GM12878 (cell line): ENCODE results near the gene CCL15. TPM values are rescaled to one million over a fixed set of nuclear protein-coding genes. Genes with fewer than 3 reads are reported as not detected.

Experiments
- ATAC-seq: fragments of 200-7000 bp; cut with Tn5 transposase; 3 replicates; pipeline ENCODE4 v1.9.1; 2020; ENCODE audit warnings: mild to moderate bottlenecking, moderate library complexity
- BruUV-seq: library from RNA; stranded (reverse); fragments of 400-500 nt; replicated peaks from 2 replicates; lab custom pipeline; 2021; lab: Mats Ljungman, UMichigan
- CTCF ChIA-PET: fragments of 300-600 bp; sonication (Branson Sonifier 250); formaldehyde crosslinking; extraction: SDS; loops from one replicate; lab custom pipeline; 2021; ENCODE audit warnings: inconsistent platforms; lab: Yijun Ruan, JAX
- POLR2A ChIA-PET: fragments of 350-600 bp; formaldehyde crosslinking; extraction: SDS; loops from one replicate; lab custom pipeline; 2021; ENCODE audit warnings: inconsistent platforms; lab: Charles Lee
- RAD21 ChIA-PET: fragments of 300-600 bp; sonication (Branson Sonifier 250); formaldehyde crosslinking; loops from one replicate; lab custom pipeline; 2023; ENCODE audit warnings: antibody characterized with exemption; ENCODE audit not compliant: unreplicated experiment; lab: Charles Lee
- SMC1A ChIA-PET: fragments of 300-600 bp; sonication (Branson Sonifier 250); formaldehyde crosslinking; loops from one replicate; lab custom pipeline; 2023; ENCODE audit not compliant: unreplicated experiment, uncharacterized antibody; lab: Charles Lee
- DNase-seq: peaks from one replicate; pipeline ENCODE4 v3.0.0-alpha.2; 2011; ENCODE audit warnings: low read depth, low spot score
- FAIRE-seq: peaks from 3 replicates; lab custom pipeline; 2011; peaks lifted over from hg19 to GRCh38; lab: Jason Lieb, UNC
- H2AFZ ChIP-seq: 2 replicates; pipeline ENCODE4 v1.6.0; 2011; ENCODE audit warnings: low read depth, low read length, control low read depth; ENCODE audit not compliant: control insufficient read depth
- H3K27ac ChIP-seq: 2 replicates; pipeline ENCODE4 v1.5.1; 2011; ENCODE audit warnings: control low read depth; ENCODE audit not compliant: control insufficient read depth, insufficient read depth
- H3K27me3 ChIP-seq, 2 experiments: replicated peaks in 1 of 2; 2 replicates each; pipeline versions ENCODE4 v1.6.0 to v1.6.1; 2011; ENCODE audit warnings: low read length in 1 of 2; ENCODE audit not compliant: control insufficient read depth in 2 of 2, insufficient read depth in 2 of 2
- H3K36me3 ChIP-seq, 2 experiments: 2 replicates each; pipeline ENCODE4 v1.5.1; 2011; ENCODE audit warnings: low read length in 1 of 2; ENCODE audit not compliant: control insufficient read depth in 2 of 2, insufficient read depth in 2 of 2
- H3K4me1 ChIP-seq: 2 replicates; pipeline ENCODE4 v1.6.1; 2011; ENCODE audit warnings: mild to moderate bottlenecking, low read length, moderate library complexity, mixed read lengths; ENCODE audit not compliant: control insufficient read depth, insufficient read depth
- H3K4me2 ChIP-seq: 2 replicates; pipeline ENCODE4 v1.6.0; 2011; ENCODE audit warnings: control low read depth; ENCODE audit not compliant: control insufficient read depth, insufficient read depth
- H3K4me3 ChIP-seq: fragments of 200-600 bp; sonication (generic); 2 replicates; pipeline ENCODE4 v1.5.1; 2016
- H3K79me2 ChIP-seq: 2 replicates; pipeline ENCODE4 v1.6.0; 2011; ENCODE audit warnings: low read length; ENCODE audit not compliant: control insufficient read depth, insufficient read depth
- H3K9ac ChIP-seq: 2 replicates; pipeline ENCODE4 v1.8.0; 2011; ENCODE audit warnings: low read length, control low read depth, mixed read lengths; ENCODE audit not compliant: control insufficient read depth, insufficient read depth
- H3K9me3 ChIP-seq: replicated peaks from 3 replicates; pipeline ENCODE4 v1.5.1; 2011; ENCODE audit warnings: mild to moderate bottlenecking, low read length; ENCODE audit not compliant: control insufficient read depth, insufficient read depth
- H4K20me1 ChIP-seq: 2 replicates; pipeline ENCODE4 v1.6.0; 2011; ENCODE audit not compliant: control insufficient read depth, insufficient read depth
- BMI1 ChIP-seq: fragments of 450-650 bp; IDR thresholded peaks from 2 replicates; pipeline ENCODE4 v1.6.1; 2016; ENCODE audit warnings: mild to moderate bottlenecking, moderate library complexity, borderline replicate concordance
- CUX1 ChIP-seq: IDR thresholded peaks from 2 replicates; pipeline ENCODE4 v1.6.1; 2012; ENCODE audit warnings: improper control_type of control experiment, low read depth, low read length; ENCODE audit not compliant: insufficient replicate concordance
- DPF2 ChIP-seq: fragments of 450-650 bp; IDR thresholded peaks from 2 replicates; pipeline ENCODE4 v1.6.1; 2017; ENCODE audit warnings: mild to moderate bottlenecking
- ESRRA ChIP-seq: IDR thresholded peaks from 2 replicates; pipeline ENCODE4 v1.6.1; 2012; ENCODE audit warnings: mild to moderate bottlenecking, low read length, improper control_type of control experiment
- EZH2 ChIP-seq: IDR thresholded peaks from 2 replicates; pipeline ENCODE4 v1.6.1; 2012; ENCODE audit warnings: low read depth, mild to moderate bottlenecking, control low read depth, inconsistent platforms, low read length, borderline replicate concordance; ENCODE audit not compliant: control insufficient read depth
- FOXK2 ChIP-seq: fragments of 450-650 bp; IDR thresholded peaks from 2 replicates; pipeline ENCODE4 v1.6.1; 2017; ENCODE audit warnings: mild to moderate bottlenecking, moderate library complexity
- FOXM1 ChIP-seq: IDR thresholded peaks from 2 replicates; pipeline ENCODE4 v1.6.1; 2012; ENCODE audit warnings: low read depth, mild to moderate bottlenecking, inconsistent platforms, low read length, moderate library complexity
- HSF1 ChIP-seq: fragments of 150-350 bp; IDR thresholded peaks from 2 replicates; pipeline ENCODE4 v1.6.1; 2014; ENCODE audit warnings: mild to moderate bottlenecking, low read depth, low read length
- IKZF1 ChIP-seq: fragments of 450-650 bp; conservative IDR thresholded peaks from 2 replicates; pipeline ENCODE4 v1.6.1; 2017; ENCODE audit warnings: antibody characterized with exemption, mild to moderate bottlenecking
- MYB ChIP-seq: fragments of 150-350 bp; IDR thresholded peaks from 2 replicates; pipeline ENCODE4 v1.6.1; 2014; ENCODE audit warnings: mild to moderate bottlenecking, low read depth, low read length, borderline replicate concordance
- NR2C1 ChIP-seq: fragments of 450-650 bp; IDR thresholded peaks from 2 replicates; pipeline ENCODE4 v1.6.1; 2017; ENCODE audit warnings: antibody characterized with exemption, mild to moderate bottlenecking, moderate library complexity
- PAX8 ChIP-seq: fragments of 450-650 bp; IDR thresholded peaks from 2 replicates; pipeline ENCODE4 v1.6.1; 2017; ENCODE audit warnings: mild to moderate bottlenecking, moderate library complexity
- PBX3 ChIP-seq: IDR thresholded peaks from 2 replicates; pipeline ENCODE4 v1.6.1; 2011; ENCODE audit warnings: mild to moderate bottlenecking, low read depth, low read length, moderate library complexity; ENCODE audit not compliant: insufficient replicate concordance
- RELA ChIP-seq: fragments of 450-650 bp; IDR thresholded peaks from 2 replicates; pipeline ENCODE4 v1.8.0; 2014; ENCODE audit warnings: borderline replicate concordance; ENCODE audit not compliant: partially characterized antibody
- SIN3A ChIP-seq: IDR thresholded peaks from 2 replicates; pipeline ENCODE4 v1.6.1; 2012; ENCODE audit warnings: low read depth, low read length, improper control_type of control experiment
- SUZ12 ChIP-seq: fragments of 200-600 bp; sonication (generic); IDR thresholded peaks from one replicate; pipeline ENCODE4 v1.6.1; 2018; ENCODE audit warnings: antibody characterized with exemption, mild to moderate bottlenecking; ENCODE audit not compliant: unreplicated experiment
- ZNF24 ChIP-seq: fragments of 450-650 bp; IDR thresholded peaks from 2 replicates; pipeline ENCODE4 v1.6.1; 2017; ENCODE audit warnings: antibody characterized with exemption, mild to moderate bottlenecking
- WGBS: methylation state at CpG from one replicate; pipeline ENCODE4 v1.1.6; 2016; ENCODE audit warnings: low lambda C conversion rate; ENCODE audit not compliant: insufficient replicate concordance, insufficient coverage; ENCODE audit errors: missing lambda C conversion rate; 5-methylcytosine and 5-hydroxymethylcytosine counted together
- in situ Hi-C: fragments of 300-500 bp; cut with MboI; formaldehyde crosslinking; loops from 9 replicates; pipeline ENCODE4 v1.14.3; 2018; ENCODE audit warnings: mixed read lengths
- intact Hi-C: fragments of 100-400 bp; cut with micrococcal nuclease; formaldehyde crosslinking; loops from one replicate; pipeline ENCODE4 v1.14.2; 2022; ENCODE audit not compliant: unreplicated experiment
- polyA plus RNA-seq, 11 experiments: library from polyadenylated mRNA; depleted of rRNA in 4 of 11; unstranded in 6 of 11; stranded (reverse) in 5 of 11; fragments of >200 nt; fragmentation: Nextera tagmentation in 4 of 11; fragmentation: Illumina TruSeq in 1 of 11; extraction: Ambion mirVana in 4 of 11; extraction: Trizol in 1 of 11; gene quantifications; 1 replicate in 1 of 11; 2 replicates in 10 of 11; pipeline versions ENCODE4 v1.2.1 to v1.2.3, GENCODE V29; 2011 to 2016; ENCODE audit warnings: inconsistent platforms in 2 of 11, missing spikeins in 2 of 11, low read depth in 1 of 11
- total RNA-seq, 4 experiments: library from RNA; depleted of rRNA in 3 of 4; stranded (reverse); fragments of >200 nt in 3 of 4; fragmentation: Illumina TruSeq in 1 of 4; extraction: Trizol in 1 of 4; gene quantifications; 2 replicates each; pipeline versions ENCODE4 v1.2.1 to v1.2.3, GENCODE V29; 2013 to 2021

The CCL15 gene
- total and polyA plus RNA-seq, 10 of the 15 experiments (the other 5 are each of a cell fraction or from before 2014, with no cell fraction given) = 0.12 TPM; not detected in 9

- ChIA-PET SMC1A (interaction anchor here (0.7 to 3.0 kb wide), 13 partner anchors 8 to 538 kb away, joined by 3 to 18 read pairs (median 4); no protein-coding TSS in a partner anchor), POLR2A (interaction anchor here (0.6 to 1.1 kb wide), 2 partner anchors 16 to 71 kb away, joined by 5 to 6 read pairs; no protein-coding TSS in a partner anchor), RAD21 (interaction anchor here (0.6 to 2.4 kb wide), 10 partner anchors 10 to 1885 kb away, joined by 3 to 8 read pairs (median 4); partner anchors contain the start of genes MYO19 and PIGW), CTCF (interaction anchor here (0.7 to 4.8 kb wide), 17 partner anchors 11 to 1447 kb away, joined by 3 to 38 read pairs (median 5); no protein-coding TSS in a partner anchor)
- BruUV-seq = no TSS peak
- DNase-seq (no peak), ATAC-seq (no peak), FAIRE-seq (no peak)
- Histone ChIP-seq H3K4me3 (no peak overlapping the region), H3K9ac (no peak overlapping the region), H3K36me3 (no peaks in the 10 kb centered on the region), H3K79me2 (no peaks in the 10 kb centered on the region), H3K4me1 (no peaks in the 10 kb centered on the region), H2AFZ (no peak overlapping the region), H3K27ac (no peak overlapping the region), H3K27me3 (no peaks in the 10 kb centered on the region; a peak in 1 of 4 replicates), H3K9me3 (no peaks in the 10 kb centered on the region), H3K4me2 (no peak overlapping the region), H4K20me1 (no peaks in the 10 kb centered on the region)
- in situ Hi-C loops = no loop called here
- intact Hi-C loops = loop anchor here (5.0 kb wide), 1 partner anchor 101 kb away; no protein-coding TSS in a partner anchor
- 60% methylated on average over 7 of the region's 7 CpGs for WGBS
- no peak for TF ChIP-seq ESRRA
- TF ChIP-seq RELA = no peak
- TF ChIP-seq PBX3 = no peak
- no peak for TF ChIP-seq BMI1
- TF ChIP-seq FOXK2 = no peak
- no peak for TF ChIP-seq HSF1
- no peak for TF ChIP-seq IKZF1
- TF ChIP-seq SUZ12 = no peak
- no peak for TF ChIP-seq EZH2
- TF ChIP-seq MYB = no peak
- TF ChIP-seq SIN3A = no peak
- TF ChIP-seq NR2C1 = no peak
- no peak for TF ChIP-seq DPF2
- TF ChIP-seq FOXM1 = no peak
- TF ChIP-seq ZNF24 = no peak
- TF ChIP-seq CUX1 = no peak
- no peak for TF ChIP-seq PAX8
Measured at GRCh38 chr17:35948092-35948491, 53.3 kb downstream of the CCL15 start.
